Upper lobe of left lung (tissue), 6 donors: ENCODE data around the gene ASCL4. TPM values are rescaled to one million over a fixed set of nuclear protein-coding genes. Genes with fewer than 3 reads are reported as not detected.
A peak's percentile ranks its signal among the peaks of the same experiment; 100 is the strongest.
"Not testable (repeated sequence)": the region's sequence is repeated elsewhere in the genome, so short reads cannot be mapped to it uniquely, and the experiment has no call there.

Experiments
- ATAC-seq, 2 donors: fragments of 200-7000 bp; cut with Tn5 transposase; one replicate each; pipeline ENCODE4 v1.9.1; 2022; ENCODE audit warnings: mild to moderate bottlenecking in 2 of 2, moderate library complexity in 2 of 2; ENCODE audit not compliant: low FRiP score in 2 of 2
- DNase-seq, 2 donors: peaks; one replicate each; pipeline ENCODE4 v3.0.0-alpha.2; 2019 to 2020
- H3K27ac ChIP-seq, 4 donors: fragments of 200-600 bp; sonication (generic); one replicate each; pipeline ENCODE4 v1.5.1; 2016 to 2019
- H3K27me3 ChIP-seq, 4 donors: fragments of 200-600 bp; sonication (generic); one replicate each; pipeline ENCODE4 v1.5.1; 2017 to 2019
- H3K36me3 ChIP-seq, 4 donors: fragments of 200-600 bp; sonication (generic); one replicate each; pipeline ENCODE4 v1.5.1; 2016 to 2019
- H3K4me1 ChIP-seq, 4 donors: fragments of 200-600 bp; sonication (generic); one replicate each; pipeline ENCODE4 v1.5.1; 2018 to 2019
- H3K4me3 ChIP-seq, 4 donors: fragments of 200-600 bp; sonication (generic); one replicate each; pipeline ENCODE4 v1.5.1; 2017 to 2019; ENCODE audit warnings: mild to moderate bottlenecking in 2 of 4, moderate library complexity in 1 of 4
- H3K9me3 ChIP-seq, 4 donors: fragments of 200-600 bp; sonication (generic); one replicate each; pipeline ENCODE4 v1.5.1; 2018 to 2019
- EP300 ChIP-seq, 4 donors: sonication (generic); formaldehyde crosslinking; IDR thresholded peaks; one replicate each; pipeline ENCODE4 v1.5.1; 2017; ENCODE audit warnings: antibody characterized with exemption in 4 of 4, control low read depth in 2 of 4
- POLR2A ChIP-seq, 4 donors: fragments of 450-650 bp; IDR thresholded peaks; one replicate each; pipeline ENCODE4 v1.5.1; 2016 to 2017; ENCODE audit warnings: antibody characterized with exemption in 4 of 4, mild to moderate bottlenecking in 2 of 4
- POLR2AphosphoS5 ChIP-seq, 2 donors: sonication (generic); formaldehyde crosslinking; IDR thresholded peaks; one replicate each; pipeline ENCODE4 v1.5.1; 2017; ENCODE audit warnings: antibody characterized with exemption in 2 of 2
- WGBS, 2 donors: methylation state at CpG; one replicate each; pipeline ENCODE4 v1.1.5; 2017 to 2018; 5-methylcytosine and 5-hydroxymethylcytosine counted together
- total RNA-seq, 6 donors: library from RNA; depleted of rRNA in 4 of 6; stranded (reverse); fragments of >200 nt in 4 of 6; gene quantifications; one replicate each; pipeline versions ENCODE4 v1.1.0 to v1.2.1, GENCODE V29; 2016 to 2021
- TF ChIP-seq, protein P1 (sequence below), 6 experiments: fragments of 450-650 bp in 4 of 6; fragments of 200-600 bp in 2 of 6; sonication (generic) in 2 of 6; IDR thresholded peaks; one replicate each; pipeline ENCODE4 v1.5.1; 2016 to 2019; ENCODE audit warnings: antibody characterized with exemption in 6 of 6
- donor health status: DM: no; HTN: no; CAD: no; lungs with moderate emphysema.
- donor health status: DM: no; HTN: yes; CAD: no; lungs with severe emphysema.

The ASCL4 gene, protein sequence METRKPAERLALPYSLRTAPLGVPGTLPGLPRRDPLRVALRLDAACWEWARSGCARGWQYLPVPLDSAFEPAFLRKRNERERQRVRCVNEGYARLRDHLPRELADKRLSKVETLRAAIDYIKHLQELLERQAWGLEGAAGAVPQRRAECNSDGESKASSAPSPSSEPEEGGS
- not detected for total RNA-seq

DNA sequence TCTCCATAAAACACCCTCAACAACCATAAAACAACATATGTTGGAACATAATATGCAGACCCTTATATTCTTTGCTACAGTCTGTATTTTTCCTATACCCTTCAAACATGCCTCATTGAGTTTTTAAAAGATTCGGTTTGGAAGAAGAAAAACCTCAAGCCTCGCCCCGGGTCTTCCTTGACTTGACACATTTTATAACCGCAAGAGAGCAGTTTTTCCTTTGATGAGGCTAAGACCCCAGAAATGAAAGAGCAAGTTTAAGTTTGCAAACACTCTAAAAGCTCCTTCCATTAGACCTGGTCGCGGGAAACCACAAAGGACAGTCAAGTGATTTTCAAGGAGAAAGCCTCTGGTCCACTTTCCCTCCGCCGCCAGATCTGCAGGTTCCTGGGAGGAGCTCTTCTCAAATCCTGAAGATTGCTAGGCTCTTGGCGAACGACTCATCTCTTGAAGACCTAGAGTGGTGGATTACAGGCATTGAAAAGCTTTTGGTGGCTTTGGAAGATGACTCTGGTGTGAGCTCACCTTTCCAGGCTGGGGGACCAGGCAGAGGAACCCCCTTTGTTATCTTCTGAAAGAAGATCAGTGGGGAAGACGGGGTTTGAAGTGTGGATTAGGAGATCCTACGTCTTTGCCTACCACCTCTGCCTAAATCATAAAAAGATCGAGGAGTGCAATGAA, at the start of gene ASCL4:
Gene ASCL4 (plus strand): TSS at position 356 of the 681 bp plus-strand sequence. CDS start 515 bp downstream, outside the sequence.
- peaks cover 0 to 13% (median 9%) of the 10 kb centered on the region in 4 donors for H3K27me3 ChIP-seq
- 28 to 41% methylated on average over 12 to 13 of the region's 13 CpGs for WGBS, 2 donors
- H3K4me3 ChIP-seq: peak within 1 kb of the TSS in 3 of 4 donors; percentile 16 to 32 (median 26)
- no peak within 1 kb of the TSS for H3K27ac ChIP-seq
- DNase-seq (no peak), ATAC-seq (no peak)
- H3K9me3 ChIP-seq: no peaks in the 10 kb centered on the region
- TF ChIP-seq POLR2AphosphoS5 (IDR thresholded peaks at IDR 0.05) (no peak), POLR2A (IDR thresholded peaks at IDR 0.05) (no peak), EP300 (IDR thresholded peaks at IDR 0.05) (no peak)
- TF ChIP-seq, protein P1, sequence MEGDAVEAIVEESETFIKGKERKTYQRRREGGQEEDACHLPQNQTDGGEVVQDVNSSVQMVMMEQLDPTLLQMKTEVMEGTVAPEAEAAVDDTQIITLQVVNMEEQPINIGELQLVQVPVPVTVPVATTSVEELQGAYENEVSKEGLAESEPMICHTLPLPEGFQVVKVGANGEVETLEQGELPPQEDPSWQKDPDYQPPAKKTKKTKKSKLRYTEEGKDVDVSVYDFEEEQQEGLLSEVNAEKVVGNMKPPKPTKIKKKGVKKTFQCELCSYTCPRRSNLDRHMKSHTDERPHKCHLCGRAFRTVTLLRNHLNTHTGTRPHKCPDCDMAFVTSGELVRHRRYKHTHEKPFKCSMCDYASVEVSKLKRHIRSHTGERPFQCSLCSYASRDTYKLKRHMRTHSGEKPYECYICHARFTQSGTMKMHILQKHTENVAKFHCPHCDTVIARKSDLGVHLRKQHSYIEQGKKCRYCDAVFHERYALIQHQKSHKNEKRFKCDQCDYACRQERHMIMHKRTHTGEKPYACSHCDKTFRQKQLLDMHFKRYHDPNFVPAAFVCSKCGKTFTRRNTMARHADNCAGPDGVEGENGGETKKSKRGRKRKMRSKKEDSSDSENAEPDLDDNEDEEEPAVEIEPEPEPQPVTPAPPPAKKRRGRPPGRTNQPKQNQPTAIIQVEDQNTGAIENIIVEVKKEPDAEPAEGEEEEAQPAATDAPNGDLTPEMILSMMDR (IDR thresholded peaks at IDR 0.05): no peak
- H3K36me3 ChIP-seq: no peaks in the 10 kb centered on the region
- H3K4me1 ChIP-seq: peaks cover 0 to 9% (median 6%) of the 10 kb centered on the region in 4 donors

DNA sequence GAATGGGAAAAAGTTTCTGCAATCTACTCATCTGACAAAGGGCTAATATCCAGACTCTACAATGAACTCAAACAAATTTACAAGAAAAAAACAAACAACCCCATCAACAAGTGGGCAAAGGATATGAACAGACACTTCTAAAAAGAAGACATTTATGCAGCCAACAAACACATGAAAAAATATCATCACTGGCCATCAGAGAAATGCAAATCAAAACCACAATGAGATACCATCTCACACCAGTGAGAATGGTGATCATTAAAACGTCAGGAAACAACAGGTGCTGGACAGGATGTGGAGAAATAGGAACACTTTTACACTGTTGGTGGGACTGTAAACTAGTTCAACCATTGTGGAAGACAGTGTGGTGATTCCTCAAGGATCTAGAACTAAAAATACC, 47.2 kb upstream of the ASCL4 start:
- H3K36me3 ChIP-seq, H3K27ac ChIP-seq, H3K9me3 ChIP-seq, H3K4me1 ChIP-seq, ATAC-seq, H3K27me3 ChIP-seq, H3K4me3 ChIP-seq, DNase-seq: not testable (repeated sequence)
- WGBS, 2 donors: 50 to 67% methylated on average over 1 of the region's 1 CpG

DNA sequence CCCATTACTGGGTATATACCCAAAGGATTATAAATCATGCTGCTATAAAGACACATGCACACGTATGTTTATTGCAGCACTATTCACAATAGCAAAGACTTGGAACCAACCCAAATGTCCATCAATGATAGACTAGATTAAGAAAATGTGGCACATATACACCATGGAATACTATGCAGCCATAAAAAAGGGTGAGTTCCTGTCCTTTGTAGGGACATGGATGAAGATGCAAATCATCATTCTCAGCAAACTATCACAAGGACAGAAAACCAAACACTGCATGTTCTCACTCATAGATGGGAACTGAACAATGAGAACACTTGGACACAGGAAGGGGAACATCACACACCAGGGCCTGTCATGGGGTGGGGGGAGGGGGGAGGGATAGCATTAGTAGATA, 46.8 kb upstream of the ASCL4 start:
- DNase-seq, ATAC-seq, H3K4me1 ChIP-seq, H3K4me3 ChIP-seq, H3K27me3 ChIP-seq, H3K36me3 ChIP-seq, H3K27ac ChIP-seq, H3K9me3 ChIP-seq: not testable (repeated sequence)
- WGBS, 2 donors: no CpG with 5 or more reads among the region's 1 CpG

DNA sequence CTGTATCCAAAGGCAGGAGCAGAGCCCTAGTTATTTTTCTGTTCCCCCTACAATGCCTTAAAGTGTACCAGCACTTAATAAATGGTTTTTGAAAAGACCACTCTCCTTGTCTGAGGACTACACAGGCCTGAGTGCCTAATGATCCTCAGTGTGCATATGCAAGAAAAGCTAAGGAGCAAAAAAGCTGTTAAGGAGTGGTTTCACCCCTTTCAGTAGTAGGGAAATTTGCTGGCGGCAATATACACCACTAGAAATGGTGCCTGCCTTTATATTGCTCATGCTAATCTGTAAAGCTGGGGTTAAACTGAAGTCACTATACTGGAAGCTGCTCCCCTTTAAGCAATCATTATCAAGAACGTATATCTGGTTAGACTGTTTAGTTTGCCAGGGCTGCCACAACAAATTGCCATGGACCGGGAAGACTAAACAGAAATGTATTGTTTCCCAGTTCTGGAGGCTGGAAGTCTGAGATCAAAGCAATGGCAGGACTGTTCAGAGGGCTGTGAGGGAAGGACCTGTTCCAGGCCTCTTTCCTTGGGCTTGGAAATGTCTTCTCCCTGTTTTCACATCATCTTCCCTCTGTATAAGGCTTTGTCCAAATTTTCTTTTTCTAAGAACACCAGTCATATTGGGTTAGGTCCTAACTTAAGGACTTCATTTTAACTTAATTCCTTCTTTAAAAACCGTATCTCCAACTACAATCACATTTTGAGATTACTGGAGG, 43.7 kb upstream of the ASCL4 start:
- DNase-seq (no peak), ATAC-seq (no peak)
- 67 to 78% methylated on average over 4 of the region's 4 CpGs for WGBS, 2 donors
- Histone ChIP-seq H3K4me3 (no peak overlapping the region), H3K27me3 (no peaks in the 10 kb centered on the region), H3K36me3 (peaks cover 10 to 32% (median 18%) of the 10 kb centered on the region in 4 donors), H3K4me1 (no peaks in the 10 kb centered on the region), H3K27ac (no peak overlapping the region), H3K9me3 (no peaks in the 10 kb centered on the region)
- TF ChIP-seq EP300 (IDR thresholded peaks at IDR 0.05) (no peak), POLR2A (IDR thresholded peaks at IDR 0.05) (no peak), POLR2AphosphoS5 (IDR thresholded peaks at IDR 0.05) (no peak)
- TF ChIP-seq, protein P1 (IDR thresholded peaks at IDR 0.05): no peak

DNA sequence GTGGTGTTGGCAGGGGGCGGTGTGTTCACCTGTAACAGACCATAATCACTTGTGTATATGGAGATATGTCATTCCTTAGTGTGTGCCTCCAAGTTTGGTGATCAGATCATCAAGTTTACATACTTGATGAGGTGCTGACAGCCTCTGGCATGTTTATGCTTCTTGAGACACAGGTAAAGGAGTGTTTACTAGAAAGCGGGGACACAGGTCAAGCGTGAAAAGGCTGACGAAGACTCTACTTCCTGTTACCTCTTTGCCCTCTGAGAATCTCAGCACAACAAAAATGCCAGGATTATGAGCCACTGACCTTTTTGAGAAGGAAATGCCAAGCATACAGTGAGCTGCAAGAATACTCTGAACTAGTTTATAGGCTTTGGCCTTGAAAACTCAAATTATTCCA, 43.1 kb upstream of the ASCL4 start:
- Histone ChIP-seq H3K4me1 (no peaks in the 10 kb centered on the region), H3K27ac (no peak overlapping the region), H3K27me3 (no peaks in the 10 kb centered on the region), H3K4me3 (no peak overlapping the region), H3K36me3 (peaks cover 16 to 38% (median 23%) of the 10 kb centered on the region in 4 donors), H3K9me3 (no peaks in the 10 kb centered on the region)
- ATAC-seq (no peak), DNase-seq (no peak)
- WGBS, 2 donors: 82 to 85% methylated on average over 4 of the region's 4 CpGs
- TF ChIP-seq POLR2AphosphoS5 (IDR thresholded peaks at IDR 0.05) (no peak), POLR2A (IDR thresholded peaks at IDR 0.05) (no peak)
- TF ChIP-seq, protein P1 (IDR thresholded peaks at IDR 0.05): no peak
